Measurements from ENCODE around the gene ULK2.

The ULK2 gene

GRCh38 chr17:19747829-19748806 is 119.6 kb downstream of the ULK2 start, which contains the start of gene ALDH3A1:
Gene ALDH3A1, minus strand, starts transcription at chr17:19748298. Its CDS starts 3,169 bp downstream, at chr17:19745129.
- peak in 7 of 56 donors; percentile 3 to 86 (median 18) for DNase-seq

GRCh38 chr17:19747159-19747719 is 120.5 kb downstream of the ULK2 start:
- DNase-seq, result no peak

- DNase-seq, result no peak
Measured at GRCh38 chr17:19746517-19746916, 121.2 kb downstream of the ULK2 start.

GRCh38 chr17:19744922-19745757 is 122.6 kb downstream of the ULK2 start:
- DNase-seq, result peak in 54 of 56 donors; percentile 26 to 94 (median 79)

- DNase-seq, result peak in 4 of 56 donors; percentile 44 to 74 (median 55)
Measured at GRCh38 chr17:19744492-19744891, 123.2 kb downstream of the ULK2 start.

- no peak for DNase-seq
Measured at GRCh38 chr17:19743101-19744100, 124.3 kb downstream of the ULK2 start.

- no peak for DNase-seq
Measured at GRCh38 chr17:19742495-19742894, 125.2 kb downstream of the ULK2 start.

- DNase-seq, result no peak
Measured at GRCh38 chr17:19741832-19742457, 125.8 kb downstream of the ULK2 start.

GRCh38 chr17:19740933-19741332 is 126.8 kb downstream of the ULK2 start:
- no peak for DNase-seq

- DNase-seq, result no peak
Measured at GRCh38 chr17:19739241-19740201, 128.2 kb downstream of the ULK2 start.

GRCh38 chr17:19738757-19739156 is 129.0 kb downstream of the ULK2 start:
- DNase-seq, result no peak

GRCh38 chr17:19738073-19738449 is 129.7 kb downstream of the ULK2 start:
- no peak for DNase-seq

- DNase-seq, result no peak
Measured at GRCh38 chr17:19737305-19738072, 130.2 kb downstream of the ULK2 start.

- no peak for DNase-seq
Measured at GRCh38 chr17:19736071-19736470, 131.7 kb downstream of the ULK2 start.

- DNase-seq, result no peak
Measured at GRCh38 chr17:19733953-19734526, 133.7 kb downstream of the ULK2 start.

- DNase-seq, result no peak
Measured at GRCh38 chr17:19731626-19732025, 136.1 kb downstream of the ULK2 start.

GRCh38 chr17:19730843-19731242 is 136.9 kb downstream of the ULK2 start:
- DNase-seq, result peak in 1 of 56 donors; percentile 30
